NT2/D1 (cell line): ENCODE measurements around the gene MSANTD2.

Source experiments
- SUZ12 ChIP-seq: IDR thresholded peaks from 2 replicates; pipeline ENCODE4 v1.6.1; 2011; ENCODE audit not compliant: insufficient read length, insufficient read depth; ENCODE audit errors: extremely low read depth
- YY1 ChIP-seq: IDR thresholded peaks from 2 replicates; pipeline ENCODE4 v1.6.1; 2011; ENCODE audit not compliant: insufficient read length, insufficient read depth
- ZNF274 ChIP-seq: IDR thresholded peaks from 2 replicates; pipeline ENCODE4 v1.6.1; 2011; ENCODE audit warnings: mild to moderate bottlenecking, low read depth, low read length

DNA sequence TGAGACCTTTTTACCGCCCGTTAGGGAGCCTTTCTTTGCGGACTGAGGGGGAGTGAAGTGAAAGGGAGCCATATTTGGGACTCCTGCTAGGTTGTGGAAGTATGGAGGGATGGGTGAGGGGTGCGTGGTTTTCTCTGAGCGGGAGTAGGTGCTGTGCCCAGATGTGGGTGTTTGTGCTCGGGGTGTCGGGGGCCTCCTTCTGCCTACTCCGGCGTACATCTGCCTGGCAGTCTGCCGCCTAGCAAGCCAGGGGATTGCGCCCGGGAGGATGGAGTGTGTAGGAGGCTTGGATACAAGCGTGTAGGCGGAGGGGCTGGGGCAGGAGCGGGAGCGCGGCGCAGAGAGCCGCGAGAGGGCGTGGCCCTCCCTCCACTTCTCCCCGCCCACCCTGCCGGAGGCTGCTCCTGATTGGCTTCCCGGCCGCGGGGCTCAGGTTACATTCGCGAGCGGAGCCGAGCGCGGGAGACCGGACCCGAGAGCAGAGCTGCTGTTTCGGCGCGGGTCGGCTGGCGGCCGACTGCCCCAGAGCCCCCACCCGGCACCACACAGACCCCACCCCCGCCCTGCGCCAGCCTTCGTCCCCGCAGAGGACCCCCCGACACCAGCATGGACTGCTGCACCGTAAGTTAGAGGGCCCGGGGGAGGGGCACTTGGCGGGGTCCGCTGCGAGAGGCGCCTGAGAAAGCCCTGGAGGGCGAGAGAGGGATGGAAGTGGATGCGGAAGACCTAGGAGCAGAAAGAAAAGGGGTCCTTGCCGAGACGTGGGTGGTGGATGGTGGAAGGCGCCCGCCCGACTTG lies 60.5 kb downstream of the MSANTD2 start, which contains the start of gene NRGN:
- TF ChIP-seq YY1 (no peak), ZNF274 (no peak), SUZ12 (no peak)
